Activated CD4-positive, alpha-beta T cell treated with anti-CD3 and anti-CD28 coated beads, Interleukin-2, amount 50 U/mL, for 4 hours (primary cell): Measurements from ENCODE around the gene DHX34.
A peak's percentile ranks its signal among the peaks of the same experiment; 100 is the strongest.

Experiments used
- DNase-seq, 2 experiments: peaks; one replicate each; pipeline ENCODE4 v3.0.0-alpha.2; 2020

The DHX34 gene

DNA sequence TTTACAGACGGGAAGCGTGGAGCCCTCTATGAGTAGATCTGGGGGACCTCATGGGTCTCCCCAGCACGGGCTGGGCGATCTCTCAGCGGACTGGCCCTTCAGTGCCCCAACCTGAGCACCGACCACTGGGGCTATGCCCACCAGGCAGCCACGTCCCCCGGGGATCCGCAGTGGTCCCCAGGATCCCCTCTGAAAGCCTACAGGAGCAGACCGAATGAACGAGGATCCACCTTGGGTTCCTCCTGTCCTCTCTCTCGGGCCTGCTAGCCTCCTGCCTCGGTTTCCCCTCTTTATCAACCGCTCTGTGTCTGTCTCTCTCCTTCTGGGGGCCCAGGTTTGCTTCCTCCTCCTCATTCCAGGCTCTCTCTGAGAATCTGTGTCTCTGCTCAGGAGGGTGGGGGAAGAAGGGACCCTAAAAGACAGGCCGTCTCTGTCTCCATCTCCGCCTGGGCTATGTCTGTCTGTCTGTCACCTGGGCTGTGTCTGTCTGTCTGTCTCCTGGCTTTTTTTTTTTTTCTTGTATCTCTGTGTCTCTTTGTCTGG is 72.2 kb downstream of the DHX34 start:
- DNase-seq, result no peak

GRCh38 chr19:47421844-47422395 is 72.8 kb downstream of the DHX34 start:
- no peak for DNase-seq

DNA sequence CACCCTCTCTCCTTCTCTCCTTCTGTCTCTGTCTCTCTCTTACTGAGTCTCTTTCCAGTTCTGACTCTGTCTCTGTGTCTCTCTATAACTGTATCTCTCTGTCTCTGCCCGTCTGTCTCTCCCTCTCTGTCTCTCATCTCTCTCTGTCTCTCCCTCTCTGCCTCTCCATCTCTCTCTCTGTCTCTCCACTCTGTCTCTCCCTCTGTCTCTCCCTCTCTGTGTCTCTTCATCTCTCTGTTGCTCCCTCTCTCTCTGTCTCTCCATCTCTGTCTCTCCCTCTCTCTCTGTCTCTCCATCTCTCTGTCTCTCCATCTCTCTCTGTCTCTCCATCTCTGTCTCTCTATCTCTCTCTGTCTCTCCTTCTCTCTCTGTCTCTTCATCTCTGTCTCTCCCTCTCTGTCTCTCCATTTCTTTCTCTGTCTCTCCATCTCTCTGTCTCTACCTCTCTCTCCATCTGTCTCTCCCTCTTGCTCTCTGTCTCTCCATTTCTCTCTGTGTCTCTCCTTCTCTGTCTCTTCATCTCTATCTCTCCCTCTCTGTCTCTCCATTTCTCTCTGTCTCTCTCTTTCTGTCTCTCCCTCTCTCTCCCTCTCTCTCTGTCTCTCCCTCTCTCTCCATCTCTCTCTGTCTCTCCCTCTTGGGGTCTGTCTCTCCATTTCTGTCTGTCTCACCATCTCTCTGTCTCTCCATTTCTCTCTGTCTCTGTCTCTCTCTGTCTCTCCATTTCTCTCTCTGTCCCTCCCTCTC is 73.5 kb downstream of the DHX34 start:
- DNase-seq, result no peak

DNA sequence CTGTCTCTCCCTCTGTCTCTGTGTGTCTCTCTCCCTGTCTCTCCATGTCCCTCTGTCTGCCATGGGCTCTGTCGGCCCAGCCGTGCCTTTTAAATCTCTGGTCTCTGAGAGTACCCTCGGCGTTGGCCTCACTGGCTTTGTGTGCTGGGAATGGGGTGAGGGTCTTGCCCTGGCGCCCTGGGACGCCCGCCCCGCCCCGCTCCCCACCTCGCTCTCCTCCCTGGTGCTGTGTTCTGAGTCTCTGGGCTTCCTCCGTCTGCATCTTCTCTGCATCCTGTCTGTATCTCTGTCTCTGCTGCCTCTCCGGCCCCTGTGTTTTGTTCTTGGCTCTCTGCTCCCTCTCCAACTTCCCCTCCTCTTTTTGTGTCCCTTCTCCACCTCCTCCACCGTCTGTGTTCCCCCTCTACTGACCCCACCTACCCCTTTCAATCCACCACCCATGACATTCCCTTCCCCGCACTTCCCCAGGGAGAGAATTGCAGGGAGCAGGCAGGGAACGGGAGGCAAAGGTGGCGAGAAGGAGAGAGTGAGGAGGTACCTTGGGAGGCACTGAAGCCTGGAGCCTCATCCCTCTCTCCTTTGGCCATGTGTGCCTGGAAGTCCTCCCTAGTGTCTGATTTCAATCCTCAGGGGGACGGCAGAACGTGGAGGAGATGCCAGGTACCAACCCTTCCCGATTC is 74.2 kb downstream of the DHX34 start:
- no peak for DNase-seq

GRCh38 chr19:47427241-47428176 is 78.4 kb downstream of the DHX34 start:
- peak; percentile 62 to 67 for DNase-seq

- DNase-seq, result peak; percentile 81 to 86
Observed at GRCh38 chr19:47428177-47428894, 79.2 kb downstream of the DHX34 start.

- no peak for DNase-seq
Observed at GRCh38 chr19:47429140-47429793, 80.2 kb downstream of the DHX34 start.

DNA sequence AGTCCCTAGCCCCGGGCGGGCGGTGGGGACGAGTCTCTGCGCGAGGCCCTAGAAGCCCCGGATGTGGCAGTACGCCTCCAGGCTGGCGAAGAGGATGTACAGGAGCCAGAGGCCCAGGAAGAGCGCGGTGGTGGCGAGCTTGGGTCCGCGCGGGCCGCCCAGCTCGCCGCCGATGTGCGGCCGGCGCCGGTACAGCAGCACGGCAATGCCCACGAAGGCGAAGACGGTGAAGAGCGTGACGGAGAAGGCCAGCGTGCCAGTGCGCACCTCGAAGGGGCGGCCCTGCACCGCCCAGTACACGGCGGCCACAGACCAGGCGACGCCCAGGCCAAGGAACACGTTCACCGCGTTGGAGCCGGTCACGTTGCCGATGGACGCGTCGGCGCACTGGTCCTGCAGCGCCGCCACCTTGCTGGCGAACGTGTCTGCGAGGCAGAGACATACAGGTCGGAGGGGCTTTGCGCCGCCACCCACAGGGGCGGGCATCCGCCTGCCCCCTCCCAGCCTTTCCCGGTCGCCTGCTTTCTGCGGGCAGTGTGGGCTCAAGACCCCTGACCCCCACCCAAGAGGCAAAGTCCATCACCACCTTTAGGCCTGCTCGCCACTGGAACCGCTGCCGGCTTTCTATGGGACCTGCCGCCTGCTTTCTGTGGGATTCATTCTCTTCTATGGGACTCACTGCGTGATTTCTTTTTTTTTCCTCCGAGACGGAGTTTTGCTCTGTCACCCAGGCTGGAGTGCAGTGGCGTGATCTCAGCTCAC is 81.1 kb downstream of the DHX34 start:
- DNase-seq, result no peak

DNA sequence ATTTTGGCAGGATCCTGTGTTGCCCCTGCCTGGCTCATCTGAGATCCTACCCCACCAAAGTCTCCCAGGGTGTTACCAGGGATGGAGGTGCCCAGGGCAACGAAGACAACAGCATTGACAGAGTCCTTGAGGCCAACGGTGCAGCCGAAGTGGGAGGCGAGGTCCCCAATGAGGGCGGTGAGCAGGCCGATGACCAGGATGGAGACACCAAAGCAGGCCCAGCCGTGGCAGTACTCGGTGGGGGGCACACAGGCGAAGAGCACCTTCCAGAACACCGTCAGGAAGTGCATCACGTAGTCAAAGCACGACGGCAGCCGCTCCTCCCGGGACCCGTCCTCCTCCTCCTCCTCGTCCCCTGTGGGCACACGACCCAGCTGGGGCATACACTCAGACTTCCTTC is 83.0 kb downstream of the DHX34 start:
- no peak for DNase-seq
